HEK293T (cell line): ENCODE data around the gene BPTF.

Experiments used
- CTCF ChIA-PET: fragments of 350-600 bp; formaldehyde crosslinking; extraction: SDS; loops from one replicate; lab custom pipeline; 2021; ENCODE audit warnings: antibody characterized with exemption, inconsistent platforms; lab: Yijun Ruan, JAX
- POLR2A ChIA-PET: fragments of 350-600 bp; formaldehyde crosslinking; extraction: SDS; loops from one replicate; lab custom pipeline; 2020; ENCODE audit warnings: antibody characterized with exemption, inconsistent platforms; lab: Yijun Ruan, JAX
- DNase-seq: peaks from one replicate; pipeline ENCODE4 v3.0.0; 2012; ENCODE audit warnings: mixed read lengths; ENCODE audit errors: extremely low spot score
- ARNT ChIP-seq: fragments of 450-650 bp; IDR thresholded peaks from 2 replicates; pipeline ENCODE4 v1.6.1; 2017; ENCODE audit warnings: mild to moderate bottlenecking
- BHLHE40 ChIP-seq: fragments of 450-650 bp; IDR thresholded peaks from 2 replicates; pipeline ENCODE4 v1.6.1; 2016; ENCODE audit warnings: mild to moderate bottlenecking, moderate library complexity, borderline replicate concordance
- CTBP1 ChIP-seq: fragments of 450-650 bp; IDR thresholded peaks from 2 replicates; pipeline ENCODE4 v1.6.1; 2016; ENCODE audit warnings: borderline replicate concordance
- ELF4 ChIP-seq: fragments of 450-650 bp; IDR thresholded peaks from 2 replicates; pipeline ENCODE4 v1.6.1; 2017; ENCODE audit warnings: antibody characterized with exemption
- FOXA1 ChIP-seq: fragments of 450-650 bp; IDR thresholded peaks from 2 replicates; pipeline ENCODE4 v1.6.1; 2016; ENCODE audit warnings: mild to moderate bottlenecking
- FOXK2 ChIP-seq: fragments of 450-650 bp; IDR thresholded peaks from 2 replicates; pipeline ENCODE4 v1.6.1; 2016; ENCODE audit warnings: mild to moderate bottlenecking
- FOXM1 ChIP-seq: fragments of 450-650 bp; IDR thresholded peaks from 2 replicates; pipeline ENCODE4 v1.6.1; 2017; ENCODE audit warnings: mild to moderate bottlenecking, borderline replicate concordance
- HDGF ChIP-seq: fragments of 450-650 bp; IDR thresholded peaks from 2 replicates; pipeline ENCODE4 v1.6.1; 2017; ENCODE audit warnings: antibody characterized with exemption, borderline replicate concordance
- L3MBTL2 ChIP-seq: fragments of 450-650 bp; conservative IDR thresholded peaks from 2 replicates; pipeline ENCODE4 v1.6.1; 2016; ENCODE audit warnings: mild to moderate bottlenecking
- LEF1 ChIP-seq: fragments of 450-650 bp; IDR thresholded peaks from 2 replicates; pipeline ENCODE4 v1.6.1; 2017; ENCODE audit warnings: mild to moderate bottlenecking, borderline replicate concordance
- NFRKB ChIP-seq: fragments of 450-650 bp; IDR thresholded peaks from 2 replicates; pipeline ENCODE4 v1.6.1; 2016; ENCODE audit warnings: mild to moderate bottlenecking, moderate library complexity
- SP1 ChIP-seq: fragments of 450-650 bp; IDR thresholded peaks from 2 replicates; pipeline ENCODE4 v1.6.1; 2017
- SUZ12 ChIP-seq: fragments of 450-650 bp; IDR thresholded peaks from 2 replicates; pipeline ENCODE4 v1.6.1; 2016; ENCODE audit warnings: mild to moderate bottlenecking
- TARDBP ChIP-seq: fragments of 450-650 bp; IDR thresholded peaks from 2 replicates; pipeline ENCODE4 v1.6.1; 2016
- ZNF384 ChIP-seq: fragments of 450-650 bp; IDR thresholded peaks from 2 replicates; pipeline ENCODE4 v1.6.1; 2016
- TF ChIP-seq, protein P1 (sequence below): fragments of 450-650 bp; IDR thresholded peaks from 2 replicates; pipeline ENCODE4 v1.6.1; 2016

The BPTF gene

DNA sequence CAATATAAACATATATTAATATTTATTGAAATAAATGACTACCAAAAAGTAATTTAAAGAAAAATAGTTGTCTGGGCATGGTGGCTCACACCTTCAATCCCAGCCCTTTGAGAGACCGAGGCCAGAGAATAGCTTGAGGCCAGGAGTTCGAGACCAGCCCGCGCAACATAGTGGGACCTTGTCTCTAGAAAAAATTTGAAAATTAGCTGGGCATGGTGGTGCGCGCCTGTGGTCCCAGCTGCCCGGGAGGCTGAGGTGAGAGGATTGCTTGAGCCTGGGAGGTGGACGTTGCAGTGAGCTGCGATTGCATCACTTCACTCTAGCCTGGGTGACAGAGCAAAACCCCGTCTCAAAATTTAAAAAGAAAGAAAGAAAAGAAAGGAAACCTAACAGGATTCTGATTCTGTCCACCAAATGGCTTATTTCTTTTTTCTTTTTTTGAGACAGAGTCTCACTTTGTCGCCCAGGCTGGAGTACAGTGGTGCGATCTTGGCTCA lies 3.4 kb upstream of the BPTF start:
- ChIA-PET POLR2A (interaction anchor here (1.0 kb wide), 1 partner anchor 19 kb away, joined by 3 read pairs; no protein-coding TSS in a partner anchor), CTCF (no interaction called here)
- TF ChIP-seq ELF4 (no peak), FOXM1 (no peak), ARNT (no peak), HDGF (no peak), LEF1 (no peak), CTBP1 (no peak), L3MBTL2 (no peak), BHLHE40 (no peak), ZNF384 (no peak), NFRKB (no peak), SP1 (no peak), SUZ12 (no peak), FOXA1 (no peak), TARDBP (no peak), FOXK2 (no peak)
- TF ChIP-seq, protein P1, sequence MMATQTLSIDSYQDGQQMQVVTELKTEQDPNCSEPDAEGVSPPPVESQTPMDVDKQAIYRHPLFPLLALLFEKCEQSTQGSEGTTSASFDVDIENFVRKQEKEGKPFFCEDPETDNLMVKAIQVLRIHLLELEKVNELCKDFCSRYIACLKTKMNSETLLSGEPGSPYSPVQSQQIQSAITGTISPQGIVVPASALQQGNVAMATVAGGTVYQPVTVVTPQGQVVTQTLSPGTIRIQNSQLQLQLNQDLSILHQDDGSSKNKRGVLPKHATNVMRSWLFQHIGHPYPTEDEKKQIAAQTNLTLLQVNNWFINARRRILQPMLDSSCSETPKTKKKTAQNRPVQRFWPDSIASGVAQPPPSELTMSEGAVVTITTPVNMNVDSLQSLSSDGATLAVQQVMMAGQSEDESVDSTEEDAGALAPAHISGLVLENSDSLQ, result no peak
- DNase-seq, result no peak

DNA sequence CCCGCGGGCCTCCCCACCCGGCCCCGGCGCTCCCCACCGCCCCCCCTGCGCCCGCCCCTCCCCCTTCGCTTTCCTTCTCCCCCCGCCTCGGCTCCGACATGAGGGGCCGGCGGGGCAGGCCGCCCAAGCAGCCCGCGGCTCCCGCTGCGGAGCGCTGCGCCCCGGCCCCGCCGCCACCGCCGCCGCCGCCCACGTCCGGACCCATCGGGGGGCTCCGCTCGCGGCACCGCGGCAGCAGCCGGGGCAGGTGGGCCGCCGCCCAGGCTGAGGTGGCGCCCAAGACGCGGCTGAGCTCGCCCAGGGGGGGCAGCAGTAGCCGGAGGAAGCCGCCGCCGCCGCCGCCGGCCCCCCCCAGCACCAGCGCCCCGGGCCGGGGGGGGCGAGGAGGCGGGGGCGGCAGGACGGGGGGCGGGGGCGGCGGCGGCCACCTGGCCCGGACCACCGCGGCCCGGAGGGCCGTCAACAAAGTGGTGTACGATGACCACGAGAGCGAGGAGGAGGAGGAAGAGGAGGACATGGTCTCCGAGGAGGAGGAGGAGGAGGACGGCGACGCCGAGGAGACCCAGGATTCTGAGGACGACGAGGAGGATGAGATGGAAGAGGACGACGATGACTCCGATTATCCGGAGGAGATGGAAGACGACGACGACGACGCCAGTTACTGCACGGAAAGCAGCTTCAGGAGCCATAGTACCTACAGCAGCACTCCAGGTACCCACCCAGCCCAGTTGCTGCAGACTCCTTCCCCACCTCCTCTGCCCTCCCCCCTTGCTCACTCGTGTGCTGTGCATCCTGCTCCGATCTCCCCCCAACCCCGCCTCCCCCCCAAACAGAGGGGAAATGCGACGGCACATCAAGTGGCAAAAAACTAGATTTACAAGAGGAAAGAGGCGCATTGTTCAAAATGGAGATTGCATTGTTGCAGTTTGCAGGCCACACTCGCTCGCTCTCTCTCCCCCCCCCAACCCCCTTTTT lies 611 bp downstream of the BPTF start:
- CTCF ChIA-PET, result interaction anchor here (1.2 kb wide), 1 partner anchor 11 kb away, joined by 3 read pairs; no protein-coding TSS in a partner anchor
- POLR2A ChIA-PET, result interaction anchor here (1.3 kb wide), 2 partner anchors 14 to 26 kb away, joined by 9 to 21 read pairs; no protein-coding TSS in a partner anchor
- peak; percentile 17 for DNase-seq
- peak; percentile 77; the same call in 1 of the 2 replicates for TF ChIP-seq FOXM1
- TF ChIP-seq, protein P1, result peak; percentile 35; the same call in 1 of the 2 replicates
- TF ChIP-seq L3MBTL2, result peak; percentile 49; the same call in 1 of the 2 replicates

DNA sequence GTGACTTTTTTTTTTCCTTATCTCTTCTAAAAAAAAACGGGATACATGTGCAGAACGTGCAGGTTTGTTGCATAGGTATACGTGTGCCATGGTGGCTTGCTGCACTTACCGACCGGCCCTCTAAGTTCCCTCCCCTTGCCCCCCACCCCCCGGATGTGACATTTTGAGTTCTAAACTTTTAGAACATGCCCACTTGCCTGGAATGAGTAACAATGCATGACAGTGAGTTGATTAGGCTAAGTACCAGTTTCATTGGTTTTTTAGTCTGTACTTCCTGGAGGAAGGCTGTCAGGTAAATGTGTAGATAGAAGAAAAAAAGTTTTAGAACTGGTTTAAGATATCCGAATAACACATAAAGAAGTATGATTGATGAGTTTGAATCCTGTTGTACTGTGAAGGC lies 4.0 kb downstream of the BPTF start:
- DNase-seq, result no peak
- ChIA-PET CTCF (no interaction called here), POLR2A (no interaction called here)
- TF ChIP-seq LEF1 (no peak), NFRKB (no peak), L3MBTL2 (no peak), SUZ12 (no peak), FOXK2 (no peak), FOXA1 (no peak), ELF4 (no peak), SP1 (no peak), ARNT (no peak), TARDBP (no peak), HDGF (no peak), FOXM1 (no peak), CTBP1 (no peak)
- TF ChIP-seq, protein P1, result no peak

DNA sequence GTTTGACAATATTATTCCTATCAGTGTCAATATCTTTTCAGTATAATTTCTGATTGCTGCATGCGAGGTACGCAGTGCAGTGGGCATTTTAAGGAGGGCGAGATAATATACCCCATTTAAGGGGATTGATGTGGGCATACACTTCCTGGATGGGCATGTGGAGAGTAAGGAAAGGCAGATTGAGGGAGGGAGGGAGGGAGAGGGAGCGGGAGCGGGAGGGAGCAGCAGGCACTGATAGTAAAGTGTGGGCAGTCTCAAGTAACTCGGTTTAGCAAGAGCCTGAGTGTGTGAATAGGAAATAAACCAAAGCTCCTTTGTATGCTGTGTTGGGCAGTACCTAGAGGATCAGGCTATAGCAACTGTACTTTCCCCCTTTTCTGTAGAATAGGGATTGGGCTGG lies 5.1 kb downstream of the BPTF start:
- DNase-seq, result no peak
- TF ChIP-seq ZNF384 (no peak), FOXM1 (no peak), NFRKB (no peak), CTBP1 (no peak), SUZ12 (no peak), LEF1 (no peak)
- POLR2A ChIA-PET, result interaction anchor here (0.6 kb wide), 1 partner anchor 556 kb away, joined by 3 read pairs; no protein-coding TSS in a partner anchor
- CTCF ChIA-PET, result interaction anchor here (1.0 kb wide), 1 partner anchor 61 kb away, joined by 3 read pairs; no protein-coding TSS in a partner anchor

DNA sequence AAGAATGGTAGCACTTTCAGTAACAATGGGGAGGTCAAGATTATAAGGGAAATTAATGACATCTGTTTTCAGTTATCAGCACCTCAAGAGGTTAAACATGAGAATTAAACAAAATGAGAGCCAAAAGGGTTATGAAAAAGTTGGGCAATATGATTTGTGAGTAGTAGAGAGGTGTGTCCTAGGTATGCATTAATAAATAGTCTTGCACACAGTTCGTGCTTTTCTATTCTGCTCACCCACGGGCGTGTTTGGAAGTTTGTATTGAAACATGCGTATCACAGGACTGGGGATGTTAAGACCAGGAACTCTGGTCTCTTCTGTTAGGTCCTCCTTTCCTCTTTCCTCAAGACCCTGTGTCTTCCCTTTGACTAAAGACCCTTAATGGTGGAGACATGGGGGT lies 6.0 kb downstream of the BPTF start:
- CTCF ChIA-PET, result no interaction called here
- no peak for DNase-seq
- TF ChIP-seq TARDBP, result no peak
- TF ChIP-seq BHLHE40, result no peak
- POLR2A ChIA-PET, result no interaction called here

DNA sequence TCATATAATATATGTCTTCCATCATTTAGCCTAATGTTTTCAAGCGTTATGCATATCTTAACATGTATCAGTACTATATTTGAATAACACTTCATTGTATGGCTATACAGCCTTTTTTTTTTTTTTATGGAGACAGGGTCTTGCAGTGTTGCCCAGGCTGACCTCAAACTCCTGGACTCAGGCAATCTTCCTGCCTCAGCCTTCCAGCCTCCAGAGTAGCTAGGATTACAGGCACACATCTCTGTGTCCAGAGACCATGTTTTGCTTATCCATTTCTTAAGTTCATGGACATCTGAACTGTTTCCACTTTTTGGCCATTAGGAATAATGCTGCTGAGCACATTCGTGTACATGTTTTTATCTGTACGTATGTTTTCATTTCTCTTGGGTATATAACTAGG lies 7.8 kb downstream of the BPTF start:
- DNase-seq, result no peak
- POLR2A ChIA-PET, result interaction anchor here (1.9 kb wide), 1 partner anchor 8 kb away, joined by 6 read pairs; the partner anchor contains the start of gene BPTF
- TF ChIP-seq SUZ12 (no peak), FOXK2 (no peak), FOXA1 (no peak), ZNF384 (no peak), CTBP1 (no peak), L3MBTL2 (no peak), SP1 (no peak), TARDBP (no peak), BHLHE40 (no peak), ARNT (no peak), ELF4 (no peak), FOXM1 (no peak)
- TF ChIP-seq, protein P1, result no peak
- CTCF ChIA-PET, result interaction anchor here (1.1 kb wide), 1 partner anchor 59 kb away, joined by 7 read pairs; no protein-coding TSS in a partner anchor
